Lung (tissue), 12 donors: ENCODE data around the gene SOX5. TPM values are rescaled to one million over a fixed set of nuclear protein-coding genes. Genes with fewer than 3 reads are reported as not detected.

Experiments
- ATAC-seq: fragments of 200-7000 bp; cut with Tn5 transposase; one replicate; pipeline ENCODE4 v1.9.1; 2020; ENCODE audit warnings: moderate number of reproducible peaks; ENCODE audit not compliant: insufficient read depth, low FRiP score
- DNase-seq, 3 donors: peaks; one replicate each; pipeline ENCODE4 v3.0.0-alpha.2; 2013 to 2017
- H3K27ac ChIP-seq, 2 donors: one replicate each; pipeline ENCODE4 v1.5.1; 2013; ENCODE audit warnings: mild to moderate bottlenecking in 2 of 2, moderate library complexity in 2 of 2, control low read depth in 1 of 2, inconsistent platforms in 1 of 2, low read depth in 1 of 2, low read length in 1 of 2
- H3K27me3 ChIP-seq, 3 donors: one replicate each; pipeline ENCODE4 v1.5.1; 2013; ENCODE audit warnings: low read length in 2 of 3; ENCODE audit not compliant: control insufficient read depth in 3 of 3, insufficient read depth in 3 of 3
- H3K36me3 ChIP-seq, 4 donors: one replicate each; pipeline ENCODE4 v1.5.1; 2013; ENCODE audit warnings: low read length in 4 of 4, mild to moderate bottlenecking in 1 of 4, moderate library complexity in 1 of 4; ENCODE audit not compliant: control insufficient read depth in 4 of 4, insufficient read depth in 4 of 4
- H3K4me1 ChIP-seq, 5 donors: one replicate each; pipeline ENCODE4 v1.5.1; 2013; ENCODE audit warnings: low read length in 5 of 5, mild to moderate bottlenecking in 2 of 5, moderate library complexity in 1 of 5; ENCODE audit not compliant: control insufficient read depth in 5 of 5, insufficient read depth in 5 of 5
- H3K4me3 ChIP-seq: one replicate; pipeline ENCODE4 v1.5.1; 2013; ENCODE audit warnings: mild to moderate bottlenecking, control low read depth, moderate library complexity
- H3K9ac ChIP-seq, 2 donors: one replicate each; pipeline ENCODE4 v1.5.1; 2013; ENCODE audit warnings: low read length in 2 of 2, control low read depth in 1 of 2; ENCODE audit not compliant: insufficient read depth in 1 of 2
- H3K9me3 ChIP-seq, 4 donors: one replicate each; pipeline ENCODE4 v1.5.1; 2013; ENCODE audit warnings: low read length in 3 of 4, mild to moderate bottlenecking in 1 of 4, moderate library complexity in 1 of 4; ENCODE audit not compliant: control insufficient read depth in 4 of 4, insufficient read depth in 3 of 4
- CTCF ChIP-seq: IDR thresholded peaks from 2 replicates; pipeline ENCODE4 v1.5.1; 2012; ENCODE audit warnings: mild to moderate bottlenecking; ENCODE audit errors: control extremely low read depth, extremely low read depth
- WGBS, 2 donors: extraction: QIAGEN DNeasy Blood & Tissue Kit; methylation state at CpG; one replicate each; pipeline ENCODE4 v1.1.7; 2013; 5-methylcytosine and 5-hydroxymethylcytosine counted together
- polyA plus RNA-seq, 2 donors: library from polyadenylated mRNA; stranded (reverse); fragments of 200-250 nt; gene quantifications; one replicate each; pipeline ENCODE4 v1.2.1, GENCODE V29; 2013
- total RNA-seq, 2 donors: library from RNA; depleted of rRNA in 1 of 2; stranded (reverse); fragments of >200 nt in 1 of 2; gene quantifications; one replicate each; pipeline ENCODE4 v1.2.1, GENCODE V29; 2014 to 2021
- donor health status: control.
- donor health status: control.
- donor health status: Bipolar disorder and iron deficiency.
- donor health status: healthy.
- donor health status: DM: yes; HTN: yes; CAD: no.

The SOX5 gene
- total and polyA plus RNA-seq, 4 donors, result 1.0 to 71.4 (median 7.2) TPM

GRCh38 chr12:23655884-23656283 lies 293.6 kb downstream of the SOX5 start:
- Histone ChIP-seq H3K4me3 (no peak overlapping the region), H3K4me1 (no peaks in the 10 kb centered on the region), H3K9ac (no peak overlapping the region), H3K27ac (no peak overlapping the region), H3K9me3 (no peaks in the 10 kb centered on the region), H3K27me3 (no peaks in the 10 kb centered on the region), H3K36me3 (no peaks in the 10 kb centered on the region)
- no peak for TF ChIP-seq CTCF
- DNase-seq (no peak), ATAC-seq (no peak)
- 76 to 82% methylated on average over 1 of the region's 1 CpG for WGBS, 2 donors

GRCh38 chr12:23655112-23655511 lies 294.4 kb downstream of the SOX5 start:
- WGBS, 2 donors, result 89 to 94% methylated on average over 4 of the region's 4 CpGs

GRCh38 chr12:23648546-23648945 lies 300.9 kb downstream of the SOX5 start:
- no peak for TF ChIP-seq CTCF
- 98 to 100% methylated on average over 1 of the region's 1 CpG for WGBS, 2 donors
- H3K4me1 ChIP-seq, result no peaks in the 10 kb centered on the region
- H3K4me3 ChIP-seq, result no peak overlapping the region
- H3K9ac ChIP-seq, result no peak overlapping the region
- H3K27me3 ChIP-seq, result no peaks in the 10 kb centered on the region
- DNase-seq, result no peak
- H3K9me3 ChIP-seq, result peaks cover 0 to 14% (median 0%) of the 10 kb centered on the region in 4 donors
- ATAC-seq, result no peak
- no peak overlapping the region for H3K27ac ChIP-seq
- no peaks in the 10 kb centered on the region for H3K36me3 ChIP-seq

More at GRCh38 chr12:23655112-23655511, 294.4 kb downstream of the SOX5 start:
- H3K9me3 ChIP-seq, result peaks cover 0 to 3% (median 0%) of the 10 kb centered on the region in 4 donors
- H3K4me1 ChIP-seq, result no peaks in the 10 kb centered on the region
- H3K27me3 ChIP-seq, result no peaks in the 10 kb centered on the region
- ATAC-seq, result no peak
- H3K27ac ChIP-seq, result no peak overlapping the region
- H3K9ac ChIP-seq, result no peak overlapping the region
- DNase-seq, result no peak
- no peak overlapping the region for H3K4me3 ChIP-seq
- TF ChIP-seq CTCF, result no peak
- H3K36me3 ChIP-seq, result no peaks in the 10 kb centered on the region

GRCh38 chr12:23640754-23641153 lies 308.7 kb downstream of the SOX5 start:
- WGBS, 2 donors, result 82 to 83% methylated on average over 4 of the region's 4 CpGs
- no peak overlapping the region for H3K27ac ChIP-seq
- H3K4me1 ChIP-seq, result no peaks in the 10 kb centered on the region
- H3K36me3 ChIP-seq, result no peaks in the 10 kb centered on the region
- no peak for TF ChIP-seq CTCF
- H3K4me3 ChIP-seq, result no peak overlapping the region
- no peak overlapping the region for H3K9ac ChIP-seq
- ATAC-seq, result no peak
- H3K27me3 ChIP-seq, result no peaks in the 10 kb centered on the region
- DNase-seq, result no peak
- no peaks in the 10 kb centered on the region for H3K9me3 ChIP-seq
